SK-MEL-5 (cell line): ENCODE results near the gene KCNH3. TPM values are rescaled to one million over a fixed set of nuclear protein-coding genes. Genes with fewer than 3 reads are reported as not detected.
A peak's percentile ranks its signal among the peaks of the same experiment; 100 is the strongest.
"Not testable (repeated sequence)": the region's sequence is repeated elsewhere in the genome, so short reads cannot be mapped to it uniquely, and the experiment has no call there.

Experiments
- DNase-seq: peaks from one replicate; pipeline ENCODE4 v3.0.0-alpha.2; 2016; ENCODE audit warnings: low read depth, low spot score
- in situ Hi-C: cut with HindIII; loops from 2 replicates; pipeline ENCODE4 v1.10.0; 2016; ENCODE audit warnings: low sequenced_read_pairs, high pct_unique_total_duplicates, low pct_unique_long_range_greater_than_20kb
- polyA plus RNA-seq, 2 experiments: library from polyadenylated mRNA; depleted of rRNA; stranded (reverse); fragments of >200 nt; gene quantifications; 2 replicates each; pipeline ENCODE4 v1.2.3, GENCODE V29; 2015
- total RNA-seq: library from RNA; depleted of rRNA; stranded (reverse); fragments of >200 nt; shearing (Covaris generic); gene quantifications from 2 replicates; pipeline ENCODE4 v1.2.3, GENCODE V29; 2014; rRNA removed

KCNH3 gene
- 0.66 and 0.90 TPM in 2 replicates for total RNA-seq
- 0.63 and 0.67 TPM in 2 replicates for polyA plus RNA-seq (2015; cell fraction: cytosol; rRNA removed)
- 0.91 and 2.1 TPM in 2 replicates for polyA plus RNA-seq (2015; cell fraction: nucleus; rRNA removed)

DNA sequence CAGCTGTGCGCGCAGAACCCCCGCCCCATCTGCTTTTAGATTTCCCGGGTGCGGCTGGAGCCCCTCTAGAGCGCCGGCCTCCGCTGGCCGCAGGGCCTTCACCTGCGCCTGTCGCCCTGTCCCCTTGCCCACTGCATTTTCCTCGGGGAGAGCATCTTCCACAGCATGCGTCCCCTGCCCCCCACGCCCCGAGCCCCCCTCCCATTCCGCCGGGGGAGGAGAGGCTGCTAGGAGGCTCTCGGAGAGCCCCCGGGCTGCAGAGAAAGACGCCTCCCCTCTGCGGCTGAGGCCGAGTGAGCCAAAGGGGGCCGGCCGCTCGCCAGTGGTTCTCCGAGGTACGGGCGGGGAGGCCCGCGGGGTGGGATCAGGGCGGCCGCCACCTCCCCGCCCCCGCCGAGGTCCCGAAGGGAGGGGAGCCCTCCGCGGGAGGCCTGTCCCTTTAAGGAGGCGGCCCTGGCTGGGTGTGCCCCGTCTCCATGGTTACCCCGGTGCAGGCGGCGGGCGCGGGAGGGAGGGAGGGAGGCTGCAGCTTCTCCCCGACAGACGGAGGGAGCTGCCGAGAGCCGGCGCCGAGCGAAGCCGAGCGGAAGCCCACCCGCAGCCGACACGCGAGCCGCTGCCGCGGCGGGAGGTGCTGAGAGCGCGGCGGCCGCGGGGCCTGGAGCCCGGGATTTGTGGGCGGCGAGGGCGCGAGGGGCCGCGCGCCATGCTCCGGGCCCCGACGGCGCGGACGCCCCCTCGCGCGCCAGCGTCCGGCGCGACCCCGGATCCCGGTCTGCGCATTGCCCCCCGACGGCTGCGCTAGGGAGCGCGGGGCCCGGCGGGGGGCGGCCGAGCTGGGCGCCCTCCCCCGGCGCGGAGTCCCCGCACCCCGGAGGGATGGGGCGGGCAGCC, at the start of gene KCNH3:
TSS of gene KCNH3 (plus strand) at position 521 of the 894 bp plus-strand sequence. CDS start 387 bp downstream, outside the sequence.
- peak; percentile 60 for DNase-seq
- in situ Hi-C loops: no loop called here

DNA sequence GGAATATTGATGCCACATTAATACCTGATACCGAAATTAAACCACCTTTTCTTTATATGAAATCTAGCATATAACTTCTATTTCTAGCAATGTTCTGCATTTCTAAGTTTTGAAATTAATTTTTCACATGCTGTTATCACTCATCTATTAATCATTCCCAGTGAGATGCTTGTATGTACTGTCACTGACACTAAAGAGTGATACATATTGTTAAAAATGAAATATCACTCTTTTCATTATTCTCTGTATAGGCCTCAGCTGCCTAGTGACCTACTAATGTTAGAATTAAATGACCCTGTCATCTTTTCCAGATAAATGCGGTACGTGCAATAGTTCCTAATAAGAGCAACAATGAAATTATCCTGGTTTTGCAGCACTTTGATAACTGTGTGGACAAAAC, 49.7 kb upstream of the KCNH3 start:
- no peak for DNase-seq
- in situ Hi-C loops: no loop called here

GRCh38 chr12:49489720-49490119, 49.1 kb upstream of the KCNH3 start:
- in situ Hi-C loops: no loop called here
- peak; percentile 97 for DNase-seq

- DNase-seq: no peak
- in situ Hi-C loops: no loop called here
These were observed 47.0 kb upstream of the KCNH3 start for GRCh38 chr12:49491823-49492222.

GRCh38 chr12:49493900-49494299, 44.9 kb upstream of the KCNH3 start:
- in situ Hi-C loops: no loop called here
- DNase-seq: no peak

GRCh38 chr12:49496417-49497360, 42.1 kb upstream of the KCNH3 start:
- in situ Hi-C loops: no loop called here
- peak; percentile 53 for DNase-seq

DNA sequence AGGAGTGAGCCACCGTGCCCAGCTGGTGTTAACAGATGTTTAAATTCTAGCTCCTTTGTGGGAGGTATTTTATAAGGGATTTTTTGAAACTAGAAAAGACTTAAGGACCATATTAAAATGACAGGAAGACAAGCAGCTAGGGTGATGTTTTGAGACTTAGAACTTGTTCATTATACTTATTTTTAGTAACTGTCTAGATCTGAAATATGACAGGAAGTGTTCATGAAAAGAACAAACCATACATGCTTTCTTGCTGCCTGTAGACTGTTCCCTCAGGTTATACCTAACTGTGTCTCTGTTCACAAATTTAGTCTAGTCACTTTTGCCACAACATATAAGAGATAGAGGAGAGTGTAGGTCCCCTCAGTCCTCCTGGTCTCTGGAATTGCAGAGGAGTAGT, 36.9 kb upstream of the KCNH3 start:
- in situ Hi-C loops: no loop called here
- no peak for DNase-seq

DNA sequence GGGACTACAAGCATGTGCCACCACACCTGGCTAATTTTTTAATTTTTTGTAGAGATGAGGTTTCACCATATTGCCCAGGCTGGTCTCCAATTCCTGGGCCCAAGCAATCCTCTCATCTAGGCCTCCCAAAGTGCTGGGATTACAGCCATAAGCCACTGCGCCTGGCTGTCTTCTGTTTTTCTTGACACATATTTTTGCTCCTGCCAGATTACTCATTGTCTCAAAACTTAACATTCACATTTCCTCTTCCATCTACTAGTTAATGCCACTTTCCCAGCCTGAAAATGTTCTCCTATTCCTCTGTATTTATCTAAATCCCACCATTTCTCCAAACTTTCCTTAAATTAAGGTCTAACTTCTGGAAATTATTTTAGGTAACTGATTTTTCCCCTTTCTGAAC, 36.2 kb upstream of the KCNH3 start:
- DNase-seq: no peak
- in situ Hi-C loops: no loop called here

DNA sequence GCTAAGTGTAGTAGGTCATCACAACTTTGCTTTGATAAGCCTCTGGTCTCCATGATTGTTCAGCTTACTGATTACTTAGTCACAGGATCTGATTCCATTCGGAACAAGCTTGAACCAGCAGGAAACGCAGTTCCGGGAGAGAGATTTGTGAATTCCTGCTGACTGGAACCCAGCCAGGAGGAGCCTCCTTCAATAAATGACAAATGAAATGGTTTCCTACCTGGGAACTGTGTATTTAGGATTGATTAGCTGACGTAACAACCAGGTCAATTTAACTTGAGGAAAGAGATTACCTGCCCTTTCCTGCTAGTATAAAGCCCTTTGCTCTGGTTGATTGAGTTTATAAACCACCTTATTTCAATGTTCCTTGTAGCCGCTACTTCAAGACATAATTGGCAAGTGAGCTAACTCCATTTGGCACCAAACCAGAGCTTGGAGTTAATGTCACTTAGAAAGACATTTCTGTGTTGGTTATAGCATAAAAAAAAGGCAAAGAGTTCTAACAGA, 35.1 kb upstream of the KCNH3 start:
- no peak for DNase-seq
- in situ Hi-C loops: no loop called here

DNA sequence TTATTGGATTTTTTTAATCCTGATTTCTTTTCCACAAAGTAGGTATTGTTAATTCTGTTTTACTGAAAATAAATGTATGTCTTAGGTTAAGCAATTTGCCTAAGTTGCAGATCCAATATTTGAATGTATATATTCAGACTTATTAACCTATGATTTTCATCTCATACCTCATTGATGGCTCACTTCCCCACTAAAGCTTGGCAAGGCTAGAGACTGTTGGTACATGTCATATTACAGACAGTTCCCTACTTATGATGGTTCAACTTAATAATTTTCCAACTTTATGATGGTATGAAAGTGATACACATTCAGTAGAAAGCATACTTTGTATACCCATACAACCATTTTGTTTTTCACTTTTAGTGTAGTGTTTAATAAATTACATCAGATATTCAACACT, 33.2 kb upstream of the KCNH3 start:
- in situ Hi-C loops: no loop called here
- no peak for DNase-seq

- no peak for DNase-seq
- in situ Hi-C loops: no loop called here
These were observed 31.7 kb upstream of the KCNH3 start for GRCh38 chr12:49507139-49507538.

- in situ Hi-C loops: loop anchor here (10.0 kb wide), 1 partner anchor 145 kb away; the partner anchor contains the start of gene SPATS2
- not testable (repeated sequence) for DNase-seq
These were observed 29.1 kb upstream of the KCNH3 start for GRCh38 chr12:49509681-49510080.

DNA sequence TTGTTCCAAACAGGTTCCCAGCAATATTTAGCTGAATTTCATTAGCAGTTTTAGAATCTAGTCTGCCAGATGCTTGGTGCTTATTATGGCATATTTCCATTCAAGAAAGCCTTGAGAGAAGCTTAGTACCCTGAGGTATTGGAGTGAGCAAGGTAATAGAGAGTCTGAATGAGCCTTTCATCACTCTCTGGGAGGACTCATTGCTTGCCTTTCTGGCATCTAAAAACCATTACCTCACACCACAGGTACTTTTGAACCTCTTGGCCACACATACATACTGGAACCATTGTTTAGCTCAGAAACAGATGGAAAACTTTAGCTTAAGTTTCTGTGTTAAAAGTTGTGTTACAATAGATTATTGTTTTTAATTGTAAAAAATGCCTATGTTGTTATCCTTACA, 27.4 kb upstream of the KCNH3 start:
- DNase-seq: peak; percentile 32
- in situ Hi-C loops: loop anchor here (10.0 kb wide), 1 partner anchor 147 kb away; the partner anchor contains the start of gene SPATS2

- in situ Hi-C loops: loop anchor here (10.0 kb wide), 1 partner anchor 148 kb away; the partner anchor contains the start of gene SPATS2
- no peak for DNase-seq
These were observed 26.3 kb upstream of the KCNH3 start for GRCh38 chr12:49512546-49512945.

- DNase-seq: no peak
- in situ Hi-C loops: loop anchor here (10.0 kb wide), 1 partner anchor 150 kb away; the partner anchor contains the start of gene SPATS2
These were observed 23.6 kb upstream of the KCNH3 start for GRCh38 chr12:49515266-49515665.

DNA sequence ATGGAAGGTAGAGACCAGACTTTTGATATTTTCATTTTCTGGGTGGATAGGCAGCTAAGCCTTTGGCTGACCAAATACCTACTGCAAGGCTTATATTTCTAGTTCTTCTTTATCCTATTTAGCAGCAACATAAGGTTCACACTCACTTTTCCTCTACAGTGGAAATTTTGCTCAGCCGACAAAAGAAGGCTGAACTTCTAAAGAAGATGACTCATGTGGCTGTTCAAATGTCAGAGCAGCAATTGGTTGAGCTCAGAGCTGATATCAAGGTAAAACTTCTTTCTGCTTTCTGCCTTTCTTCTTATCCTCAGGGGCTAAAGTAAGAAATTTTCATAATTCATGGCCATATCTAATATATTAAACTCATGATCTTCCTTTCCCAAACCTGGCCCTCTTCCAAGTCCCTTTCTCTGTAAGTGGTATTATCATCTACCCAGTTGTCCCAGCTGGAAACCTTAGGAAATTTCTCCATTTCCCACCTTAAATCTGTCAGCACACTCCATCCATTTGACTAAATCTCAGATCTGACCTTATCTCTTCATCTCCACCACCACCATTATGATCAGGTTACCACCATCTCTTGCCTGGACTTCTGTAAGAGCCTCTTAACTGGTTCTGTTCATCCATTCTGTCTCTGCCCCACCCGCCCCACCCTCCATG, 19.8 kb upstream of the KCNH3 start:
- in situ Hi-C loops: loop anchor here (10.0 kb wide), 1 partner anchor 154 kb away; the partner anchor contains the start of gene SPATS2

DNA sequence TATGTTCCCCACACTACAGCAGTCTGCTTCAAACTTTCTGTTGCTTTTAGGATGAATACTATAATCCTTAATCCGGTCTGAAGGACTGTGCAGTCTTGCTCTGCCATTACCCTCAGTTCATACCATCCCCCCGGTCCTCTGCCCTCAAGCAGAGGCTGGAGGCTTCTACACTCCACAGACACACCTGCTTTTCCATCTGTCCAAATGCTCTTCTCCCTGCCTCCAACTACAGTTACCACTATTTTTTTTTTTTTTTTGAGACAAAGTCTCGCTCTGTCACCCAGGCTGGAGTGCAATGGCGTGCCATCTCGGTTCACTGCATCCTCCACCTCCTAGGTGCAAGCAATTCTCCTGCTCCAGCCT, 19.3 kb upstream of the KCNH3 start:
- no peak for DNase-seq
- in situ Hi-C loops: loop anchor here (10.0 kb wide), 1 partner anchor 155 kb away; the partner anchor contains the start of gene SPATS2

More for the DNA sequence above, 19.8 kb upstream of the KCNH3 start:
- DNase-seq: no peak
